ENCODE data around the gene STOM.

The STOM gene

DNA sequence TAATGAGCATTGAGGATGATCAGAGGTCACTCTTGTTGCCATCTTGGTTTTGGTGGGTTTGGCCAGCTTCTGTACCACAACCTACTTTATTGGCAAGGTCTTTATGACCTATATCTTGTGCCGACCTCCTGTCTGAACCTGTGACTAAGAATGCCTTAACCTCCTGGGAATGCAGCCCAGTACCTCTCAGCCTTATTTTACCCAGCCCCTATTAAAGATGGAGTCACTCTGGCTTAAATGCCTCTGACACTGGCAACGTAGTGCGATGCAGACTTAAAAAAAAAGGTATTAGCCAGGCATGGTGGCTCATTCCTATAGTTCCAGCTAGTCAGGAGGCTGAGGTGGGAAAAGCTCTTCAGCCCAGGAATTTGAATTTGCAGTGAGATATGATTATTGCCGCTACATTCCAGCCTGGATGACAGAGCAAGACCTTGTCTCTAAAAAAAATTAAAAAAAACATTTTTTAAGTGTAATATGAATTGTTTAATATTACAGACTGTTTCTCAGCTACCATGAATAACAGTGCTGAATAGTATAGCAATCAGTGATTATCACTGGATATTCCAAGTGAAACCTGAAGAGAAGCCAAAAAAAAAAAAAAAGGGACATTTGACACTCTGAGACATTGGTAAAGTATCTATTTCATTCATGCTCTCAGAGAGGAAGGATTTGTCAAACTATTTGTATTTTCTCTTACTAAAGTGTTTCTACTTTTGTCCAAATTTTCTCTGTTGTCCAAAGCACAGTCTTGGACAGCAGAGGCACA is 18.3 kb upstream of the STOM start:
- H3K36me3 ChIP-seq (ENCODE audit: control insufficient read depth in 2 of 2, insufficient read depth in 1 of 2, low read length in 2 of 2), result no peaks in the 10 kb centered on the region
- ChIA-PET POLR2A (no interaction called here), CTCF (interaction anchor here (0.6 to 1.5 kb wide), 6 partner anchors 11 to 175 kb away, joined by 4 to 10 read pairs (median 4); no protein-coding TSS in a partner anchor)
- no peak overlapping the region for H3K4me3 ChIP-seq (ENCODE audit: low read depth, low read length)
- H3K27ac ChIP-seq (ENCODE audit: extremely low read depth, low read depth, low read length), result no peak overlapping the region
- TF ChIP-seq ZNF302 (tag by site-specific recombination; IDR thresholded peaks at IDR 0.05; ENCODE audit: low read depth) (no peak), ZNF202 (tag by site-specific recombination; IDR thresholded peaks at IDR 0.05; ENCODE audit: borderline replicate concordance) (no peak), ZNF132 (tag by site-specific recombination; IDR thresholded peaks at IDR 0.05; ENCODE audit: borderline replicate concordance) (no peak), ZNF76 (tag by site-specific recombination; IDR thresholded peaks at IDR 0.05; ENCODE audit: borderline replicate concordance, low read depth) (no peak), ZNF391 (tag by site-specific recombination; IDR thresholded peaks at IDR 0.05; ENCODE audit: borderline replicate concordance, low read depth) (no peak), ZNF354C (tag by site-specific recombination; IDR thresholded peaks at IDR 0.05; ENCODE audit: borderline replicate concordance, low read depth) (no peak), ZNF155 (tag by site-specific recombination; IDR thresholded peaks at IDR 0.05) (no peak), SP3 (tag by site-specific recombination; IDR thresholded peaks at IDR 0.05) (no peak), SP7 (tag by site-specific recombination; IDR thresholded peaks at IDR 0.05) (no peak), ZNF837 (tag by site-specific recombination; IDR thresholded peaks at IDR 0.05) (no peak), ZNF530 (tag by site-specific recombination; IDR thresholded peaks at IDR 0.05; ENCODE audit: low read depth) (no peak)
- TF ChIP-seq, protein P1, sequence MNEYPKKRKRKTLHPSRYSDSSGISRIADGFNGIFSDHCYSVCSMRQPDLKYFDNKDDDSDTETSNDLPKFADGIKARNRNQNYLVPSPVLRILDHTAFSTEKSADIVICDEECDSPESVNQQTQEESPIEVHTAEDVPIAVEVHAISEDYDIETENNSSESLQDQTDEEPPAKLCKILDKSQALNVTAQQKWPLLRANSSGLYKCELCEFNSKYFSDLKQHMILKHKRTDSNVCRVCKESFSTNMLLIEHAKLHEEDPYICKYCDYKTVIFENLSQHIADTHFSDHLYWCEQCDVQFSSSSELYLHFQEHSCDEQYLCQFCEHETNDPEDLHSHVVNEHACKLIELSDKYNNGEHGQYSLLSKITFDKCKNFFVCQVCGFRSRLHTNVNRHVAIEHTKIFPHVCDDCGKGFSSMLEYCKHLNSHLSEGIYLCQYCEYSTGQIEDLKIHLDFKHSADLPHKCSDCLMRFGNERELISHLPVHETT (tag by site-specific recombination; IDR thresholded peaks at IDR 0.05), result no peak
- no peaks in the 10 kb centered on the region for H3K9me3 ChIP-seq (ENCODE audit: control insufficient read depth, insufficient read depth, low read depth, low read length)
- H3K4me1 ChIP-seq (ENCODE audit: control insufficient read depth, insufficient read depth, low read length), result no peaks in the 10 kb centered on the region

DNA sequence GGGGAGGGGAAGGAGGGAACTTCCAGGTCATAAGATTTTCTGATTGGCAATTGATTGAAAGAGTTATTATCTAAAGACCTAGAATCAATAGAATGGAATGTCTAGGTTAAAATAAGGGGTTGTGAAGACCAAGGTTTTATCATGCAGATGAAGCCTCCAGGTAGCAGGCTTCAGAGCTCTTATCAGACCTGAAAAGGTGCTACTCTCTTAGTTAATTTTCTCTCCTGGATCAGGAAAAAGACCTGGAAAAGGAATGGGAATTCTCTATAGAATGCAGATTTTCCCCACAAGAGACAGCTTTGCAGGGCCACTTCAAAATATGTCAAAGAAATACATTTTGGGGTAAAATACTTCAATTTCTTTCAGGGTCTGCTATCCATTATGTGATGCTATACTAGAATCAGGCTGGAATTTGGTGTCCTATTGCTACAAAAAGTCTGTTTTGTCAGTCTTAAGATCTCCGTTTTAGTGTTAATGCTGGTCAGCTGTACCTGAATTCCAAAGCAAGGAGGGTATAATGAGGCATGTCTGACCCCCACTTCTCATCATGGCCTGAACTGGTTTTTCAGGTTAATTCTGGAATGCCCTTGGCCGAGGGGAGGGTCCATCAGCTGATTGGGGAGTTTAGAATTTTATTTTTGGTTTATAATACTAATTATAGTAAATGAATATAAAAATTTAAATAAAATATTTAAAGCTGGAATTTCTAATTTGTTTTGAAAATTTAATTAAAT is 16.6 kb upstream of the STOM start:
- Histone ChIP-seq H3K4me1 (ENCODE audit: control insufficient read depth, insufficient read depth, low read length) (no peaks in the 10 kb centered on the region), H3K27ac (ENCODE audit: extremely low read depth, low read depth, low read length) (no peak overlapping the region), H3K36me3 (ENCODE audit: control insufficient read depth in 2 of 2, insufficient read depth in 1 of 2, low read length in 2 of 2) (no peaks in the 10 kb centered on the region), H3K4me3 (ENCODE audit: low read depth, low read length) (no peak overlapping the region), H3K9me3 (ENCODE audit: control insufficient read depth, insufficient read depth, low read depth, low read length) (no peaks in the 10 kb centered on the region)
- ChIA-PET CTCF (interaction anchor here (0.6 to 3.4 kb wide), 8 partner anchors 8 to 173 kb away, joined by 3 to 26 read pairs (median 6); no protein-coding TSS in a partner anchor), POLR2A (no interaction called here)
- TF ChIP-seq ZNF596 (tag by site-specific recombination; IDR thresholded peaks at IDR 0.05) (no peak), KLF8 (tag by site-specific recombination; IDR thresholded peaks at IDR 0.05) (no peak), GFI1B (tag by site-specific recombination; IDR thresholded peaks at IDR 0.05) (no peak), ZNF404 (tag by site-specific recombination; IDR thresholded peaks at IDR 0.05) (no peak), ZNF677 (tag by site-specific recombination; IDR thresholded peaks at IDR 0.05) (no peak), ZNF112 (tag by site-specific recombination; IDR thresholded peaks at IDR 0.05) (no peak), ZFP41 (tag by site-specific recombination; IDR thresholded peaks at IDR 0.05; ENCODE audit: borderline replicate concordance) (no peak), ZBTB17 (tag by site-specific recombination; IDR thresholded peaks at IDR 0.05) (no peak), EGR2 (tag by site-specific recombination; IDR thresholded peaks at IDR 0.05; ENCODE audit: low read depth) (no peak), ZNF214 (tag by site-specific recombination; IDR thresholded peaks at IDR 0.05; ENCODE audit: borderline replicate concordance) (no peak)
- TF ChIP-seq, protein P2, sequence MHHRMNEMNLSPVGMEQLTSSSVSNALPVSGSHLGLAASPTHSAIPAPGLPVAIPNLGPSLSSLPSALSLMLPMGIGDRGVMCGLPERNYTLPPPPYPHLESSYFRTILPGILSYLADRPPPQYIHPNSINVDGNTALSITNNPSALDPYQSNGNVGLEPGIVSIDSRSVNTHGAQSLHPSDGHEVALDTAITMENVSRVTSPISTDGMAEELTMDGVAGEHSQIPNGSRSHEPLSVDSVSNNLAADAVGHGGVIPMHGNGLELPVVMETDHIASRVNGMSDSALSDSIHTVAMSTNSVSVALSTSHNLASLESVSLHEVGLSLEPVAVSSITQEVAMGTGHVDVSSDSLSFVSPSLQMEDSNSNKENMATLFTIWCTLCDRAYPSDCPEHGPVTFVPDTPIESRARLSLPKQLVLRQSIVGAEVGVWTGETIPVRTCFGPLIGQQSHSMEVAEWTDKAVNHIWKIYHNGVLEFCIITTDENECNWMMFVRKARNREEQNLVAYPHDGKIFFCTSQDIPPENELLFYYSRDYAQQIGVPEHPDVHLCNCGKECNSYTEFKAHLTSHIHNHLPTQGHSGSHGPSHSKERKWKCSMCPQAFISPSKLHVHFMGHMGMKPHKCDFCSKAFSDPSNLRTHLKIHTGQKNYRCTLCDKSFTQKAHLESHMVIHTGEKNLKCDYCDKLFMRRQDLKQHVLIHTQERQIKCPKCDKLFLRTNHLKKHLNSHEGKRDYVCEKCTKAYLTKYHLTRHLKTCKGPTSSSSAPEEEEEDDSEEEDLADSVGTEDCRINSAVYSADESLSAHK (tag by site-specific recombination; IDR thresholded peaks at IDR 0.05), result no peak
- TF ChIP-seq, protein P3, sequence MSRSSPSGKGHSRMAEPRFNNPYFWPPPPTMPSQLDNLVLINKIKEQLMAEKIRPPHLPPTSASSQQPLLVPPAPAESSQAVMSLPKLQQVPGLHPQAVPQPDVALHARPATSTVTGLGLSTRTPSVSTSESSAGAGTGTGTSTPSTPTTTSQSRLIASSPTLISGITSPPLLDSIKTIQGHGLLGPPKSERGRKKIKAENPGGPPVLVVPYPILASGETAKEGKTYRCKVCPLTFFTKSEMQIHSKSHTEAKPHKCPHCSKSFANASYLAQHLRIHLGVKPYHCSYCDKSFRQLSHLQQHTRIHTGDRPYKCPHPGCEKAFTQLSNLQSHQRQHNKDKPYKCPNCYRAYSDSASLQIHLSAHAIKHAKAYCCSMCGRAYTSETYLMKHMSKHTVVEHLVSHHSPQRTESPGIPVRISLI (tag by site-specific recombination; IDR thresholded peaks at IDR 0.05), result no peak
- TF ChIP-seq, protein P4, sequence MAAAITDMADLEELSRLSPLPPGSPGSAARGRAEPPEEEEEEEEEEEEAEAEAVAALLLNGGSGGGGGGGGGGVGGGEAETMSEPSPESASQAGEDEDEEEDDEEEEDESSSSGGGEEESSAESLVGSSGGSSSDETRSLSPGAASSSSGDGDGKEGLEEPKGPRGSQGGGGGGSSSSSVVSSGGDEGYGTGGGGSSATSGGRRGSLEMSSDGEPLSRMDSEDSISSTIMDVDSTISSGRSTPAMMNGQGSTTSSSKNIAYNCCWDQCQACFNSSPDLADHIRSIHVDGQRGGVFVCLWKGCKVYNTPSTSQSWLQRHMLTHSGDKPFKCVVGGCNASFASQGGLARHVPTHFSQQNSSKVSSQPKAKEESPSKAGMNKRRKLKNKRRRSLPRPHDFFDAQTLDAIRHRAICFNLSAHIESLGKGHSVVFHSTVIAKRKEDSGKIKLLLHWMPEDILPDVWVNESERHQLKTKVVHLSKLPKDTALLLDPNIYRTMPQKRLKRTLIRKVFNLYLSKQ (tag by site-specific recombination; IDR thresholded peaks at IDR 0.05; ENCODE audit: borderline replicate concordance), result no peak
- TF ChIP-seq, protein P5, sequence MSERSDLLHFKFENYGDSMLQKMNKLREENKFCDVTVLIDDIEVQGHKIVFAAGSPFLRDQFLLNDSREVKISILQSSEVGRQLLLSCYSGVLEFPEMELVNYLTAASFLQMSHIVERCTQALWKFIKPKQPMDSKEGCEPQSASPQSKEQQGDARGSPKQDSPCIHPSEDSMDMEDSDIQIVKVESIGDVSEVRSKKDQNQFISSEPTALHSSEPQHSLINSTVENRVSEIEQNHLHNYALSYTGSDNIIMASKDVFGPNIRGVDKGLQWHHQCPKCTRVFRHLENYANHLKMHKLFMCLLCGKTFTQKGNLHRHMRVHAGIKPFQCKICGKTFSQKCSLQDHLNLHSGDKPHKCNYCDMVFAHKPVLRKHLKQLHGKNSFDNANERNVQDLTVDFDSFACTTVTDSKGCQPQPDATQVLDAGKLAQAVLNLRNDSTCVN (tag by site-specific recombination; optimal IDR thresholded peaks at IDR 0.05), result no peak
